K562 (cell line): ENCODE data around the gene MRPL19. TPM values are rescaled to one million over a fixed set of nuclear protein-coding genes. Genes with fewer than 3 reads are reported as not detected.

ENCODE experiments used
- ATAC-seq: fragments of 200-7000 bp; cut with Tn5 transposase; 3 replicates; pipeline ENCODE4 v1.9.1; 2020; ENCODE audit warnings: moderate library complexity
- BruUV-seq: library from RNA; stranded (reverse); fragments of 400-500 nt; replicated peaks from 2 replicates; lab custom pipeline; 2021; lab: Mats Ljungman, UMichigan
- CTCF ChIA-PET: fragments of 300-600 bp; formaldehyde crosslinking; extraction: SDS; loops from one replicate; lab custom pipeline; 2021; ENCODE audit warnings: low intra/inter-chr PET ratio; lab: Yijun Ruan, JAX
- POLR2A ChIA-PET: fragments of 300-600, 350-650 bp; sonication (Branson Sonifier 250); formaldehyde crosslinking; extraction: SDS; loops from one replicate; lab custom pipeline; 2021; ENCODE audit warnings: antibody characterized with exemption, inconsistent platforms; lab: Yijun Ruan, JAX
- DNase-seq, 4 experiments: peaks; one replicate each; pipeline versions ENCODE4 v3.0.0 to v3.0.0-alpha.2; 2011 to 2018; ENCODE audit warnings: low spot score in 3 of 4, mixed read lengths in 3 of 4; ENCODE audit errors: extremely low read depth in 1 of 4
- FAIRE-seq: peaks from 2 replicates; lab custom pipeline; 2011; peaks lifted over from hg19 to GRCh38; lab: Jason Lieb, UNC
- H2AFZ ChIP-seq: 2 replicates; pipeline ENCODE4 v1.6.0; 2011; ENCODE audit warnings: low read depth, low read length, control low read depth, inconsistent platforms
- H3K27ac ChIP-seq: fragments of 200-600 bp; 3 replicates; pipeline ENCODE4 v1.8.0; 2011; ENCODE audit warnings: low read depth, mild to moderate bottlenecking, control low read depth, inconsistent platforms, low read length, moderate library complexity, mixed read lengths; ENCODE audit errors: extremely low read depth
- H3K27me3 ChIP-seq, 2 experiments: fragments of 300-600 bp in 1 of 2; 2 replicates in 1 of 2; 3 replicates in 1 of 2; pipeline versions ENCODE4 v1.6.0 to v1.8.0; 2011; ENCODE audit warnings: inconsistent platforms in 2 of 2, low read length in 2 of 2, mild to moderate bottlenecking in 1 of 2, mixed read lengths in 1 of 2, moderate library complexity in 1 of 2; ENCODE audit not compliant: control insufficient read depth in 2 of 2, insufficient read depth in 2 of 2
- H3K36me3 ChIP-seq: fragments of 300-600 bp; 3 replicates; pipeline ENCODE4 v1.8.0; 2011; ENCODE audit warnings: mild to moderate bottlenecking, low read length, inconsistent platforms; ENCODE audit not compliant: control insufficient read depth, insufficient read depth
- H3K4me1 ChIP-seq, 2 experiments: fragments of 200-600 bp in 1 of 2; replicated peaks in 1 of 2; 2 replicates in 1 of 2; 3 replicates in 1 of 2; pipeline versions ENCODE4 v1.5.1 to v1.8.0; 2011; ENCODE audit warnings: inconsistent platforms in 2 of 2, low read length in 2 of 2, mild to moderate bottlenecking in 1 of 2, mixed read lengths in 1 of 2, moderate library complexity in 1 of 2; ENCODE audit not compliant: control insufficient read depth in 2 of 2, insufficient read depth in 2 of 2
- H3K4me2 ChIP-seq: 2 replicates; pipeline ENCODE4 v1.6.1; 2011; ENCODE audit warnings: low read length, control low read depth, inconsistent platforms, mixed read lengths; ENCODE audit not compliant: insufficient read depth
- H3K4me3 ChIP-seq: fragments of 200-600 bp; sonication (generic), shearing (Covaris generic); 2 replicates; pipeline ENCODE4 v1.5.1; 2016; ENCODE audit warnings: control low read depth, inconsistent platforms
- H3K79me2 ChIP-seq: fragments of 200-600 bp; 3 replicates; pipeline ENCODE4 v1.8.0; 2011; ENCODE audit warnings: low read length, inconsistent platforms; ENCODE audit not compliant: control insufficient read depth, insufficient read depth
- H3K9ac ChIP-seq, 2 experiments: 2 replicates each; pipeline versions ENCODE4 v1.6.0 to v1.6.1; 2011; ENCODE audit warnings: low read depth in 2 of 2, low read length in 2 of 2, control low read depth in 1 of 2, inconsistent platforms in 1 of 2, mild to moderate bottlenecking in 1 of 2, mixed read lengths in 1 of 2; ENCODE audit not compliant: insufficient read depth in 1 of 2
- H3K9me1 ChIP-seq: one replicate; pipeline ENCODE4 v1.6.0; 2011; ENCODE audit warnings: inconsistent platforms, mild to moderate bottlenecking, low read length, moderate library complexity; ENCODE audit not compliant: control insufficient read depth, insufficient read depth
- H3K9me3 ChIP-seq: replicated peaks from 2 replicates; pipeline ENCODE4 v1.5.1; 2011; ENCODE audit warnings: low read depth, low read length, inconsistent platforms; ENCODE audit not compliant: control insufficient read depth, insufficient read depth
- H4K20me1 ChIP-seq: replicated peaks from 2 replicates; pipeline ENCODE4 v1.6.1; 2011; ENCODE audit warnings: low read length, inconsistent platforms, mixed read lengths; ENCODE audit not compliant: control insufficient read depth, insufficient read depth
- RBM34 ChIP-seq: fragments of 200-400 bp; formaldehyde crosslinking; IDR thresholded peaks from 2 replicates; pipeline ENCODE4 v1.6.1; 2018; ENCODE audit warnings: low read length, borderline replicate concordance; ENCODE audit not compliant: insufficient read depth
- YY1 ChIP-seq, 3 experiments: IDR thresholded peaks; 2 replicates each; pipeline ENCODE4 v1.6.1; 2011; ENCODE audit warnings: low read length in 2 of 3, mild to moderate bottlenecking in 2 of 3, moderate library complexity in 2 of 3, borderline replicate concordance in 1 of 3, control low read depth in 1 of 3, low read depth in 1 of 3; ENCODE audit not compliant: insufficient read depth in 3 of 3, insufficient replicate concordance in 2 of 3, control insufficient read depth in 1 of 3, insufficient read length in 1 of 3; ENCODE audit errors: extremely low read depth in 1 of 3
- WGBS: fragments of 100-300 bp; shearing (Covaris generic); methylation state at CpG from one replicate; pipeline ENCODE4 v1.1.6; 2016; ENCODE audit warnings: low coverage, mixed read lengths; ENCODE audit not compliant: insufficient coverage; ENCODE audit errors: missing lambda C conversion rate; 5-methylcytosine and 5-hydroxymethylcytosine counted together
- in situ Hi-C: fragments of 300-500 bp; cut with MboI; formaldehyde crosslinking; loops from 4 replicates; pipeline ENCODE4 v1.15.0; 2018; ENCODE audit warnings: inconsistent platforms, mixed read lengths
- intact Hi-C: fragments of 100-400 bp; cut with micrococcal nuclease; formaldehyde crosslinking; loops from 2 replicates; pipeline ENCODE4 v1.14.2; 2022
- polyA plus RNA-seq, 8 experiments: library from polyadenylated mRNA; depleted of rRNA in 4 of 8; stranded (reverse) in 5 of 8; unstranded in 3 of 8; fragments of >200 nt; fragmentation: Nextera tagmentation in 2 of 8; fragmentation: Illumina TruSeq in 1 of 8; extraction: Ambion mirVana in 2 of 8; extraction: Trizol in 1 of 8; gene quantifications; 2 replicates each; pipeline versions ENCODE4 v1.2.1 to v1.2.3, GENCODE V29; 2011 to 2014; ENCODE audit warnings: inconsistent platforms in 1 of 8, missing spikeins in 1 of 8
- total RNA-seq, 7 experiments: library from RNA; depleted of rRNA in 6 of 7; stranded (reverse); fragments of >200 nt in 6 of 7; fragmentation: Illumina TruSeq in 2 of 7; extraction: Trizol in 2 of 7; gene quantifications; 2 replicates each; pipeline versions ENCODE4 v1.2.1 to v1.2.3, GENCODE V29; 2011 to 2021; ENCODE audit warnings: low replicate concordance in 1 of 7
- TF ChIP-seq, protein P1 (sequence below), 3 experiments: IDR thresholded peaks in 2 of 3; conservative IDR thresholded peaks in 1 of 3; 2 replicates each; pipeline ENCODE4 v1.5.1; 2011 to 2012; ENCODE audit warnings: low read length in 3 of 3, mild to moderate bottlenecking in 3 of 3, control low read depth in 2 of 3, improper control_type of control experiment in 1 of 3, inconsistent platforms in 1 of 3, low read depth in 1 of 3, mixed read lengths in 1 of 3, moderate library complexity in 1 of 3; ENCODE audit not compliant: insufficient read depth in 2 of 3

MRPL19 gene
- total and polyA plus RNA-seq, 9 of the 15 experiments (the other 6 are each of a cell fraction or from before 2014, with no cell fraction given): 9.7 to 65.9 (median 56.1) TPM

- CTCF ChIA-PET: no interaction called here
- in situ Hi-C loops: no loop called here
Measured at GRCh38 chr2:75654012-75654411, 7.4 kb downstream of the MRPL19 start.

More at GRCh38 chr2:75654012-75654411, 7.4 kb downstream of the MRPL19 start:
- H3K27ac ChIP-seq: no peak overlapping the region
- no peak overlapping the region for H2AFZ ChIP-seq
- no peak for TF ChIP-seq RBM34
- peak in 1 of 3 experiments; percentile 12 for TF ChIP-seq YY1 (IDR thresholded peaks at IDR 0.05; ENCODE audit: borderline replicate concordance in 1 of 3, control insufficient read depth in 1 of 3, extremely low read depth in 1 of 3, insufficient read depth in 3 of 3, insufficient read length in 1 of 3, insufficient replicate concordance in 2 of 3, low read depth in 1 of 3, low read length in 2 of 3)
- TF ChIP-seq, protein P1, sequence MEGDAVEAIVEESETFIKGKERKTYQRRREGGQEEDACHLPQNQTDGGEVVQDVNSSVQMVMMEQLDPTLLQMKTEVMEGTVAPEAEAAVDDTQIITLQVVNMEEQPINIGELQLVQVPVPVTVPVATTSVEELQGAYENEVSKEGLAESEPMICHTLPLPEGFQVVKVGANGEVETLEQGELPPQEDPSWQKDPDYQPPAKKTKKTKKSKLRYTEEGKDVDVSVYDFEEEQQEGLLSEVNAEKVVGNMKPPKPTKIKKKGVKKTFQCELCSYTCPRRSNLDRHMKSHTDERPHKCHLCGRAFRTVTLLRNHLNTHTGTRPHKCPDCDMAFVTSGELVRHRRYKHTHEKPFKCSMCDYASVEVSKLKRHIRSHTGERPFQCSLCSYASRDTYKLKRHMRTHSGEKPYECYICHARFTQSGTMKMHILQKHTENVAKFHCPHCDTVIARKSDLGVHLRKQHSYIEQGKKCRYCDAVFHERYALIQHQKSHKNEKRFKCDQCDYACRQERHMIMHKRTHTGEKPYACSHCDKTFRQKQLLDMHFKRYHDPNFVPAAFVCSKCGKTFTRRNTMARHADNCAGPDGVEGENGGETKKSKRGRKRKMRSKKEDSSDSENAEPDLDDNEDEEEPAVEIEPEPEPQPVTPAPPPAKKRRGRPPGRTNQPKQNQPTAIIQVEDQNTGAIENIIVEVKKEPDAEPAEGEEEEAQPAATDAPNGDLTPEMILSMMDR (IDR thresholded peaks at IDR 0.05 in 2 of 3, conservative IDR thresholded peaks at IDR 0.05 in 1 of 3; ENCODE audit: insufficient read depth in 2 of 3, low read depth in 1 of 3, low read length in 3 of 3): 0 out of 6 replicates have a peak, but pooled peaks of 1 of the 3 experiments have one; percentile 1
- H4K20me1 ChIP-seq: no peaks in the 10 kb centered on the region
- H3K36me3 ChIP-seq: peaks cover 91% of the 10 kb centered on the region
- ATAC-seq: no peak
- DNase-seq: no peak
- no TSS peak for BruUV-seq
- H3K9me1 ChIP-seq: no peaks in the 10 kb centered on the region
- H3K27me3 ChIP-seq: no peaks in the 10 kb centered on the region
- H3K9ac ChIP-seq: no peak overlapping the region
- FAIRE-seq: no peak
- H3K4me1 ChIP-seq: no peaks in the 10 kb centered on the region
- WGBS: 78% methylated on average over 2 of the region's 2 CpGs
- no peak overlapping the region for H3K4me3 ChIP-seq
- H3K79me2 ChIP-seq: 0 out of 3 replicates have a peak, but pooled peaks cover under 1% of the 10 kb centered on the region
- intact Hi-C loops: no loop called here
- POLR2A ChIA-PET: no interaction called here
- H3K9me3 ChIP-seq: no peaks in the 10 kb centered on the region
- H3K4me2 ChIP-seq: no peak overlapping the region
